Stimulated activated CD4-positive, alpha-beta T cell treated with anti-CD3 and anti-CD28 coated beads, Interleukin-15, amount 100 ng/mL, for 48 hours (primary cell): ENCODE data around the gene KLHDC4.

ENCODE experiments used
- DNase-seq, 2 donors: peaks; one replicate each; pipeline ENCODE4 v3.0.0-alpha.2; 2020; ENCODE audit warnings: low read depth in 2 of 2

Gene KLHDC4

GRCh38 chr16:87658564-87659225, 107.1 kb downstream of the KLHDC4 start:
- DNase-seq, result no peak
